Measurements from ENCODE around the gene ITGA4.

Gene ITGA4

GRCh38 chr2:181457741-181458425 is 697 bp downstream of the ITGA4 start:
- H3K4me1 ChIP-seq (ENCODE audit: control insufficient read depth in 1 of 2, insufficient read depth in 2 of 2, low read length in 2 of 2) = peaks cover 11 to 12% of the 10 kb centered on the region in 2 donors
- H3K27me3 ChIP-seq (ENCODE audit: control insufficient read depth in 1 of 2, insufficient read depth in 2 of 2, low read length in 2 of 2) = peaks cover 16 to 18% of the 10 kb centered on the region in 2 donors
- peak overlapping the region; percentile 76 for H3K27ac ChIP-seq (ENCODE audit: low read depth, low read length)
- no peaks in the 10 kb centered on the region for H3K9me3 ChIP-seq (ENCODE audit: control insufficient read depth in 1 of 2, low read length in 2 of 2)
- H3K4me3 ChIP-seq (ENCODE audit: low read depth in 1 of 2, low read length in 2 of 2) = peak overlapping the region; percentile 77 to 81
- H3K9ac ChIP-seq (ENCODE audit: low read depth in 1 of 2, low read length in 2 of 2) = peak overlapping the region; percentile 69 to 72
- H3K36me3 ChIP-seq (ENCODE audit: control insufficient read depth in 1 of 2, insufficient read depth in 2 of 2, low read length in 2 of 2) = no peaks in the 10 kb centered on the region

- Histone ChIP-seq H3K27ac (ENCODE audit: low read depth, low read length) (no peak overlapping the region), H3K27me3 (ENCODE audit: control insufficient read depth in 1 of 2, insufficient read depth in 2 of 2, low read length in 2 of 2) (peaks cover 16 to 18% of the 10 kb centered on the region in 2 donors), H3K9ac (ENCODE audit: low read depth in 1 of 2, low read length in 2 of 2) (peak overlapping the region; percentile 69 to 72), H3K4me1 (ENCODE audit: control insufficient read depth in 1 of 2, insufficient read depth in 2 of 2, low read length in 2 of 2) (peaks cover 11 to 12% of the 10 kb centered on the region in 2 donors), H3K36me3 (ENCODE audit: control insufficient read depth in 1 of 2, insufficient read depth in 2 of 2, low read length in 2 of 2) (no peaks in the 10 kb centered on the region), H3K9me3 (ENCODE audit: control insufficient read depth in 1 of 2, low read length in 2 of 2) (no peaks in the 10 kb centered on the region), H3K4me3 (ENCODE audit: low read depth in 1 of 2, low read length in 2 of 2) (peak overlapping the region; percentile 77 to 81)
These were observed 1.7 kb downstream of the ITGA4 start for GRCh38 chr2:181458871-181459270.

- Histone ChIP-seq H3K36me3 (ENCODE audit: control insufficient read depth in 1 of 2, insufficient read depth in 2 of 2, low read length in 2 of 2) (no peaks in the 10 kb centered on the region), H3K4me3 (ENCODE audit: low read depth in 1 of 2, low read length in 2 of 2) (peak overlapping the region; percentile 77 to 81), H3K9me3 (ENCODE audit: control insufficient read depth in 1 of 2, low read length in 2 of 2) (no peaks in the 10 kb centered on the region), H3K27ac (ENCODE audit: low read depth, low read length) (no peak overlapping the region), H3K9ac (ENCODE audit: low read depth in 1 of 2, low read length in 2 of 2) (peak overlapping the region; percentile 38 to 72), H3K4me1 (ENCODE audit: control insufficient read depth in 1 of 2, insufficient read depth in 2 of 2, low read length in 2 of 2) (peaks cover 11 to 12% of the 10 kb centered on the region in 2 donors), H3K27me3 (ENCODE audit: control insufficient read depth in 1 of 2, insufficient read depth in 2 of 2, low read length in 2 of 2) (peaks cover 16 to 18% of the 10 kb centered on the region in 2 donors)
These were observed 2.4 kb downstream of the ITGA4 start for GRCh38 chr2:181459621-181460021.

GRCh38 chr2:181461056-181461997 is 4.1 kb downstream of the ITGA4 start:
- H3K9me3 ChIP-seq (ENCODE audit: control insufficient read depth in 1 of 2, low read length in 2 of 2) = no peaks in the 10 kb centered on the region
- peak overlapping the region; percentile 24 to 31 for H3K4me3 ChIP-seq (ENCODE audit: low read depth in 1 of 2, low read length in 2 of 2)
- H3K9ac ChIP-seq (ENCODE audit: low read depth in 1 of 2, low read length in 2 of 2) = peak overlapping the region; percentile 9 to 72
- H3K4me1 ChIP-seq (ENCODE audit: control insufficient read depth in 1 of 2, insufficient read depth in 2 of 2, low read length in 2 of 2) = peaks cover 7 to 12% of the 10 kb centered on the region in 2 donors
- H3K36me3 ChIP-seq (ENCODE audit: control insufficient read depth in 1 of 2, insufficient read depth in 2 of 2, low read length in 2 of 2) = no peaks in the 10 kb centered on the region
- H3K27me3 ChIP-seq (ENCODE audit: control insufficient read depth in 1 of 2, insufficient read depth in 2 of 2, low read length in 2 of 2) = peaks cover 13 to 17% of the 10 kb centered on the region in 2 donors
- peak overlapping the region; percentile 35 for H3K27ac ChIP-seq (ENCODE audit: low read depth, low read length)

GRCh38 chr2:181462033-181462432 is 4.8 kb downstream of the ITGA4 start:
- Histone ChIP-seq H3K4me3 (ENCODE audit: low read depth in 1 of 2, low read length in 2 of 2) (no peak overlapping the region), H3K9ac (ENCODE audit: low read depth in 1 of 2, low read length in 2 of 2) (no peak overlapping the region), H3K27me3 (ENCODE audit: control insufficient read depth in 1 of 2, insufficient read depth in 2 of 2, low read length in 2 of 2) (peaks cover 7 to 10% of the 10 kb centered on the region in 2 donors), H3K27ac (ENCODE audit: low read depth, low read length) (no peak overlapping the region), H3K36me3 (ENCODE audit: control insufficient read depth in 1 of 2, insufficient read depth in 2 of 2, low read length in 2 of 2) (no peaks in the 10 kb centered on the region), H3K4me1 (ENCODE audit: control insufficient read depth in 1 of 2, insufficient read depth in 2 of 2, low read length in 2 of 2) (peaks cover 4 to 9% of the 10 kb centered on the region in 2 donors), H3K9me3 (ENCODE audit: control insufficient read depth in 1 of 2, low read length in 2 of 2) (no peaks in the 10 kb centered on the region)

- Histone ChIP-seq H3K27ac (ENCODE audit: low read depth, low read length) (no peak overlapping the region), H3K9ac (ENCODE audit: low read depth in 1 of 2, low read length in 2 of 2) (no peak overlapping the region), H3K4me3 (ENCODE audit: low read depth in 1 of 2, low read length in 2 of 2) (no peak overlapping the region), H3K36me3 (ENCODE audit: control insufficient read depth in 1 of 2, insufficient read depth in 2 of 2, low read length in 2 of 2) (no peaks in the 10 kb centered on the region), H3K4me1 (ENCODE audit: control insufficient read depth in 1 of 2, insufficient read depth in 2 of 2, low read length in 2 of 2) (peaks cover 7 to 9% of the 10 kb centered on the region in 2 donors), H3K27me3 (ENCODE audit: control insufficient read depth in 1 of 2, insufficient read depth in 2 of 2, low read length in 2 of 2) (no peaks in the 10 kb centered on the region), H3K9me3 (ENCODE audit: control insufficient read depth in 1 of 2, low read length in 2 of 2) (no peaks in the 10 kb centered on the region)
These were observed 6.4 kb downstream of the ITGA4 start for GRCh38 chr2:181463588-181463987.

- Histone ChIP-seq H3K27me3 (ENCODE audit: control insufficient read depth in 1 of 2, insufficient read depth in 2 of 2, low read length in 2 of 2) (no peaks in the 10 kb centered on the region), H3K9me3 (ENCODE audit: control insufficient read depth in 1 of 2, low read length in 2 of 2) (no peaks in the 10 kb centered on the region), H3K27ac (ENCODE audit: low read depth, low read length) (no peak overlapping the region), H3K36me3 (ENCODE audit: control insufficient read depth in 1 of 2, insufficient read depth in 2 of 2, low read length in 2 of 2) (no peaks in the 10 kb centered on the region), H3K4me3 (ENCODE audit: low read depth in 1 of 2, low read length in 2 of 2) (no peak overlapping the region), H3K9ac (ENCODE audit: low read depth in 1 of 2, low read length in 2 of 2) (no peak overlapping the region), H3K4me1 (ENCODE audit: control insufficient read depth in 1 of 2, insufficient read depth in 2 of 2, low read length in 2 of 2) (peaks cover 7 to 9% of the 10 kb centered on the region in 2 donors)
These were observed 7.8 kb downstream of the ITGA4 start for GRCh38 chr2:181464966-181465365.

GRCh38 chr2:181465676-181466375 is 8.6 kb downstream of the ITGA4 start:
- H3K27me3 ChIP-seq (ENCODE audit: control insufficient read depth in 1 of 2, insufficient read depth in 2 of 2, low read length in 2 of 2) = no peaks in the 10 kb centered on the region

GRCh38 chr2:181466661-181467576 is 9.7 kb downstream of the ITGA4 start:
- no peak overlapping the region for H3K9ac ChIP-seq (ENCODE audit: low read depth in 1 of 2, low read length in 2 of 2)
- H3K9me3 ChIP-seq (ENCODE audit: control insufficient read depth in 1 of 2, low read length in 2 of 2) = no peaks in the 10 kb centered on the region
- H3K27ac ChIP-seq (ENCODE audit: low read depth, low read length) = no peak overlapping the region
- H3K27me3 ChIP-seq (ENCODE audit: control insufficient read depth in 1 of 2, insufficient read depth in 2 of 2, low read length in 2 of 2) = no peaks in the 10 kb centered on the region
- H3K4me3 ChIP-seq (ENCODE audit: low read depth in 1 of 2, low read length in 2 of 2) = no peak overlapping the region
- H3K36me3 ChIP-seq (ENCODE audit: control insufficient read depth in 1 of 2, insufficient read depth in 2 of 2, low read length in 2 of 2) = no peaks in the 10 kb centered on the region
- peaks cover 9 to 11% of the 10 kb centered on the region in 2 donors for H3K4me1 ChIP-seq (ENCODE audit: control insufficient read depth in 1 of 2, insufficient read depth in 2 of 2, low read length in 2 of 2)

More at GRCh38 chr2:181465676-181466375, 8.6 kb downstream of the ITGA4 start:
- H3K4me3 ChIP-seq (ENCODE audit: low read depth in 1 of 2, low read length in 2 of 2) = no peak overlapping the region
- H3K36me3 ChIP-seq (ENCODE audit: control insufficient read depth in 1 of 2, insufficient read depth in 2 of 2, low read length in 2 of 2) = no peaks in the 10 kb centered on the region
- H3K27ac ChIP-seq (ENCODE audit: low read depth, low read length) = no peak overlapping the region
- H3K4me1 ChIP-seq (ENCODE audit: control insufficient read depth in 1 of 2, insufficient read depth in 2 of 2, low read length in 2 of 2) = peaks cover 9 to 11% of the 10 kb centered on the region in 2 donors
- no peak overlapping the region for H3K9ac ChIP-seq (ENCODE audit: low read depth in 1 of 2, low read length in 2 of 2)
- no peaks in the 10 kb centered on the region for H3K9me3 ChIP-seq (ENCODE audit: control insufficient read depth in 1 of 2, low read length in 2 of 2)
